A673 (cell line): ENCODE measurements around the gene MED10. TPM values are rescaled to one million over a fixed set of nuclear protein-coding genes. Genes with fewer than 3 reads are reported as not detected.

ENCODE experiments used
- BruUV-seq: library from RNA; stranded (reverse); fragments of 400-500 nt; replicated peaks from 2 replicates; lab custom pipeline; 2021; lab: Mats Ljungman, UMichigan
- CTCF ChIA-PET: fragments of 300-600 bp; sonication (Branson Sonifier 250); formaldehyde crosslinking; loops from one replicate; lab custom pipeline; 2022; ENCODE audit warnings: antibody characterized with exemption; lab: Charles Lee
- POLR2A ChIA-PET: fragments of 300-600 bp; sonication (Branson Sonifier 250); formaldehyde crosslinking; loops from one replicate; lab custom pipeline; 2022; ENCODE audit warnings: antibody characterized with exemption; ENCODE audit not compliant: low non-redundant PET; lab: Charles Lee
- DNase-seq: peaks from one replicate; pipeline ENCODE4 v3.0.0-alpha.2; 2015; ENCODE audit warnings: low spot score
- H3K27ac ChIP-seq: fragments of 200-600 bp; sonication (generic); 2 replicates; pipeline ENCODE4 v1.5.1; 2016; ENCODE audit warnings: mixed run types, low read depth, mild to moderate bottlenecking, mixed read lengths, antibody characterized with exemption, low read length; ENCODE audit not compliant: poor library complexity, severe bottlenecking
- H3K27me3 ChIP-seq: fragments of 200-600 bp; sonication (generic); replicated peaks from 2 replicates; pipeline ENCODE4 v1.6.1; 2017; ENCODE audit warnings: mixed run types, low read depth, mild to moderate bottlenecking, mixed read lengths, antibody characterized with exemption, low read length; ENCODE audit not compliant: insufficient read depth, poor library complexity
- H3K36me3 ChIP-seq: fragments of 200-600 bp; sonication (generic); 2 replicates; pipeline ENCODE4 v1.6.1; 2016; ENCODE audit warnings: mixed run types, mild to moderate bottlenecking, mixed read lengths, antibody characterized with exemption, low read length; ENCODE audit not compliant: insufficient read depth, poor library complexity, severe bottlenecking
- H3K4me1 ChIP-seq: fragments of 200-600 bp; sonication (generic); 2 replicates; pipeline ENCODE4 v1.6.1; 2017; ENCODE audit warnings: mixed run types, mild to moderate bottlenecking, mixed read lengths, antibody characterized with exemption, low read length; ENCODE audit not compliant: insufficient read depth, poor library complexity, severe bottlenecking
- H3K4me3 ChIP-seq: fragments of 200-600 bp; sonication (generic); 2 replicates; pipeline ENCODE4 v1.5.1; 2016; ENCODE audit warnings: low read depth, mixed run types, mild to moderate bottlenecking, mixed read lengths, low read length; ENCODE audit not compliant: poor library complexity, severe bottlenecking
- H3K9me3 ChIP-seq: fragments of 200-600 bp; sonication (generic); 2 replicates; pipeline ENCODE4 v1.6.1; 2016; ENCODE audit warnings: mixed run types, low read depth, mild to moderate bottlenecking, mixed read lengths, antibody characterized with exemption, low read length; ENCODE audit not compliant: poor library complexity, severe bottlenecking
- CTCF ChIP-seq: fragments of 300-800, 200-600 bp; sonication (generic); conservative IDR thresholded peaks from 2 replicates; pipeline ENCODE4 v1.5.1; 2017; ENCODE audit warnings: low read depth, mild to moderate bottlenecking, antibody characterized with exemption, low read length, moderate library complexity, mixed read lengths
- EZH2 ChIP-seq: fragments of 200-600 bp; sonication (generic); IDR thresholded peaks from 2 replicates; pipeline ENCODE4 v1.6.1; 2017; ENCODE audit warnings: borderline replicate concordance, low read depth, mild to moderate bottlenecking, mixed read lengths, antibody characterized with exemption, low read length; ENCODE audit not compliant: poor library complexity, severe bottlenecking
- intact Hi-C: fragments of 100-400 bp; cut with micrococcal nuclease; formaldehyde crosslinking; loops from one replicate; pipeline ENCODE4 v1.10.0; 2022; ENCODE audit not compliant: unreplicated experiment
- total RNA-seq: library from RNA; stranded (reverse); gene quantifications from 2 replicates; pipeline ENCODE4 v1.2.3, GENCODE V29; 2021

The MED10 gene
- total RNA-seq, 1 experiment from 2014 or later: 59.9 TPM

DNA sequence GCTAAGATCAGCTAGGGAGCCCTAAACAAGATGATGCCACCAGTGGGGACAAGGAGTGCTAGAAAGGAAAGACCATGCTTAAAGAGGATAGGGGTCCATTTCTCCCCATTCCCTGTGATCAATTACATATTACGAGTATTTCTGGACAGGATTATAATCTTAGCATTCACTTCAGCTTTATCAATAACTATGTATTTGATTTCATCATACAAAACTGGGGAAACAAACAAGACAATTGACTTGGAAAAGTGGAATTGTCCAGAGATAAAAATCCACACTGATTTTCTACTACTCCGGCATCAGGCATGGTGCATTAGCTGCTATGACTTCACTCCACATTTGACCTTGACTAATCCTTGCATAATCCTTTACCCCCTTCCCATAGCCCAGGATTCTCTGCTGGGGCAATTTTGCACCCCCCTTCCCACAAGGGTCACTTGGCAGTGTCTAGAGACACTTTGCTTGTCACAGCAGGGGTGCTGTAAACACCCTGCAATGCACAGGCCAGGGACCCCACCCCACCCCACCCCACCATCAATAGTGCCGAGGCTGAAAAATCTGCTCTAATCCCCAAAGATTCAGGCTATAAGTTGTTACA is 40.4 kb upstream of the MED10 start:
- ChIA-PET POLR2A (no interaction called here), CTCF (no interaction called here)
- no peak for TF ChIP-seq CTCF
- TF ChIP-seq EZH2: no peak
- intact Hi-C loops: no loop called here
- DNase-seq: no peak
- Histone ChIP-seq H3K4me3 (no peak overlapping the region), H3K27me3 (no peaks in the 10 kb centered on the region), H3K36me3 (no peaks in the 10 kb centered on the region), H3K4me1 (peaks cover 21% of the 10 kb centered on the region), H3K27ac (no peak overlapping the region), H3K9me3 (no peaks in the 10 kb centered on the region)
- BruUV-seq: no TSS peak

GRCh38 chr5:6417657-6418056 is 39.3 kb upstream of the MED10 start:
- H3K36me3 ChIP-seq: no peaks in the 10 kb centered on the region
- H3K27me3 ChIP-seq: no peaks in the 10 kb centered on the region
- ChIA-PET CTCF (no interaction called here), POLR2A (no interaction called here)
- no peak for DNase-seq
- no peak overlapping the region for H3K27ac ChIP-seq
- H3K4me3 ChIP-seq: no peak overlapping the region
- intact Hi-C loops: no loop called here
- peaks cover 21% of the 10 kb centered on the region for H3K4me1 ChIP-seq
- no peaks in the 10 kb centered on the region for H3K9me3 ChIP-seq
- TF ChIP-seq EZH2 (no peak), CTCF (no peak)
- BruUV-seq: no TSS peak

GRCh38 chr5:6412811-6413210 is 34.5 kb upstream of the MED10 start:
- no TSS peak for BruUV-seq
- POLR2A ChIA-PET: no interaction called here

More at GRCh38 chr5:6412811-6413210, 34.5 kb upstream of the MED10 start:
- intact Hi-C loops: no loop called here
- H3K27ac ChIP-seq: no peak overlapping the region
- TF ChIP-seq EZH2: no peak
- TF ChIP-seq CTCF: no peak
- H3K4me1 ChIP-seq: peaks cover 7% of the 10 kb centered on the region
- no peaks in the 10 kb centered on the region for H3K9me3 ChIP-seq
- no peaks in the 10 kb centered on the region for H3K27me3 ChIP-seq
- H3K4me3 ChIP-seq: no peak overlapping the region
- H3K36me3 ChIP-seq: no peaks in the 10 kb centered on the region
- DNase-seq: no peak
- CTCF ChIA-PET: no interaction called here
